CD4-positive, alpha-beta T cell treated with Interferon gamma for 1 hour (primary cell): ENCODE measurements around the gene ANKRD22.

Source experiments
- DNase-seq: peaks from one replicate; pipeline ENCODE4 v3.0.0-alpha.2; 2020

Gene ANKRD22

GRCh38 chr10:88792661-88793060 is 59.0 kb downstream of the ANKRD22 start:
- DNase-seq = peak; percentile 68

DNA sequence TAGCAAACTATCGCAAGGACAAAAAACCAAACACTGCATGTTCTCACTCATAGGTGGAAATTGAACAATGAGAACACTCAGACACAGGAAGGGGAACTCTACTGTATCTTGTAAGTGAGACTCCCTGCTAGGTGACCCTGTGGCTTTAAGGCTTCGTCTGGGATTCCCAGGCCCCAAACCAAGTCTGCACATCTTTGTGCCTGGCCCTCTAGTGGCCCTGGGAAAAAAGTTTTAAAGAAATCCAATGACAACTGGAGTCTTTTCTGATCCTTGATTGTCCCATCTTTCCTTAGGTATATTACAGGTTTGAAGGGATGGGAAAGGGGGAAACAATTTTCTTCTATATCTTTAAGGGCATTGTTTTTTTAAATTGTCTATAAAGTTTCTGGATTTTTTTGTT is 59.7 kb downstream of the ANKRD22 start:
- DNase-seq = no peak

DNA sequence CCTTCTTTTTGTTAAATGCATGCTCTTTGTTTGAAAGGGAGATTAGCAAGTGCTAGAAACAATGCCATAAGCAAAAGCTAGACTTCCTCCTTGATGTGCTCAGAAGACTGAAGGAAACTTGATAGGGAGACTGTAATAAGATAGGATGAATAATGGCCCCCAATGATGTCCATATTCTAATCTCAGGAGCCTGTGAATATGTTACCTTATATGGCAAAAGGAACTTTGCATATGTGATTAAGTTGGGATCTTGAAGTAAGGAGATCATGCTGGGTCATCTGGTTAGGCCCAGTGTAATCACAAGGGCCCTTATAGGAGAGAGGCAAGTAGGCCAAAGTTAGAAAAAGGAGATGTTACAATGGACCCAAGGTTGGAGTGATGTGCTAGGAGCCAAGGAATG is 62.7 kb downstream of the ANKRD22 start:
- no peak for DNase-seq

DNA sequence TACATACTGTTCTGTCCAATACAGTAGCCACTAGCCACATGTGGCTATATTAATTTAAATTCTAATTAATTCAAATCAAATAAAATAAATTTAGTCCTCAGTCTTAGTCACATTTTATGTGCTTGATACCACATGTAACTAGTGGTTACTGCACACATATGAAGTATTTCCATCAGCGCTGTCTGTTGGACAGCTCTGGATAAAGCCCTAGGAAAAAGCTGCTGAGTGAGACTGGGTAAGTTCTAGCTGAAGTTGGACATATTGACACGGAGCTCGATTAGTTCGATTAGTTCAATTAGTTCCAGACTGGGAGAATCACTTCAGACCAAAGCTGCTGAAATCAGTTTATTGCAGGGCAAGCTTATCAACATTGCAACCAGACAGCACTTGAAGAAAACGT is 64.2 kb downstream of the ANKRD22 start:
- no peak for DNase-seq

GRCh38 chr10:88786032-88786770 is 65.4 kb downstream of the ANKRD22 start:
- no peak for DNase-seq

DNA sequence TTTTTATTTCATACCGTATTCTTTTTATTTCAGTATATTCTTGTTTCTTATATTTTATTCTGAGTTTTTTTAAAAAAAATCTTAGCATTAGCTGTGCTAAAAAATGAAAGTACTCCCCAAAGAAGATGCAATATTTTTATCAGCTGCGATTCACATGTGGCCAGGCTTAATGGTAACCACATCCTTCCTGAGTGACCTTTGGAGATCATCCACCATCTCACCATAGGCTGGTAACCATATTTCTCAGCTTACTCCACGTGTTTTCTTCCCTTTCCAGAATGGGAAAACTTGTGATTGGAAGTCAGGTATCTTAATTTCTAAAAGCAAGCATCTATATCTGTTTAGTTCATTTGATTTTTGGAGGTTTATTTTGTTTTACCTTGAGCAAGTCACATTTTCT is 67.9 kb downstream of the ANKRD22 start:
- no peak for DNase-seq

GRCh38 chr10:88782222-88782621 is 69.4 kb downstream of the ANKRD22 start:
- no peak for DNase-seq

- no peak for DNase-seq
Measured at GRCh38 chr10:88781206-88781605, 70.4 kb downstream of the ANKRD22 start.
